ENCODE results near the gene LCTL.
A peak's percentile ranks its signal among the peaks of the same experiment; 100 is the strongest.

Gene LCTL

GRCh38 chr15:66567897-66568296, 2.1 kb upstream of the LCTL start:
- TF ChIP-seq CTCF (IDR thresholded peaks at IDR 0.05; ENCODE audit: low read depth, low read length), result no peak
- no peak overlapping the region for H3K4me3 ChIP-seq (replicated peaks in 1 of 2; ENCODE audit: low read depth in 2 of 2, low read length in 2 of 2)
- DNase-seq (ENCODE audit: low read depth in 2 of 2), result no peak

GRCh38 chr15:66566963-66567531, 1.2 kb upstream of the LCTL start:
- DNase-seq (ENCODE audit: low read depth in 2 of 2), result peak; percentile 79 to 81
- H3K4me3 ChIP-seq (replicated peaks in 1 of 2; ENCODE audit: low read depth in 2 of 2, low read length in 2 of 2), result no peak overlapping the region
- TF ChIP-seq CTCF (IDR thresholded peaks at IDR 0.05; ENCODE audit: low read depth, low read length), result peak; percentile 70

GRCh38 chr15:66565141-66565641, 607 bp downstream of the LCTL start:
- H3K4me3 ChIP-seq (replicated peaks in 1 of 2; ENCODE audit: low read depth in 2 of 2, low read length in 2 of 2), result no peak overlapping the region
- DNase-seq (ENCODE audit: low read depth in 2 of 2), result no peak
- no peak for TF ChIP-seq CTCF (IDR thresholded peaks at IDR 0.05; ENCODE audit: low read depth, low read length)

GRCh38 chr15:66564136-66565041, 1.4 kb downstream of the LCTL start:
- H3K4me3 ChIP-seq (replicated peaks in 1 of 2; ENCODE audit: low read depth in 2 of 2, low read length in 2 of 2), result no peak overlapping the region
- TF ChIP-seq CTCF (IDR thresholded peaks at IDR 0.05; ENCODE audit: low read depth, low read length), result no peak
- DNase-seq (ENCODE audit: low read depth in 2 of 2), result no peak

- no peak for DNase-seq (ENCODE audit: low read depth in 2 of 2)
- TF ChIP-seq CTCF (IDR thresholded peaks at IDR 0.05; ENCODE audit: low read depth, low read length), result no peak
- no peak overlapping the region for H3K4me3 ChIP-seq (replicated peaks in 1 of 2; ENCODE audit: low read depth in 2 of 2, low read length in 2 of 2)
These were observed 2.2 kb downstream of the LCTL start for GRCh38 chr15:66563566-66564110.

GRCh38 chr15:66563126-66563525, 2.7 kb downstream of the LCTL start:
- H3K4me3 ChIP-seq (replicated peaks in 1 of 2; ENCODE audit: low read depth in 2 of 2, low read length in 2 of 2), result no peak overlapping the region
- DNase-seq (ENCODE audit: low read depth in 2 of 2), result no peak
- no peak for TF ChIP-seq CTCF (IDR thresholded peaks at IDR 0.05; ENCODE audit: low read depth, low read length)

All from cardiac fibroblast (primary cell).